CD4-positive, alpha-beta T cell treated with Interferon alpha-2 for 1 hour (primary cell): Measurements from ENCODE around the gene BUB3.

Experiments used
- DNase-seq, 2 donors: peaks; one replicate each; pipeline ENCODE4 v3.0.0-alpha.2; 2020 to 2022

Gene BUB3, protein sequence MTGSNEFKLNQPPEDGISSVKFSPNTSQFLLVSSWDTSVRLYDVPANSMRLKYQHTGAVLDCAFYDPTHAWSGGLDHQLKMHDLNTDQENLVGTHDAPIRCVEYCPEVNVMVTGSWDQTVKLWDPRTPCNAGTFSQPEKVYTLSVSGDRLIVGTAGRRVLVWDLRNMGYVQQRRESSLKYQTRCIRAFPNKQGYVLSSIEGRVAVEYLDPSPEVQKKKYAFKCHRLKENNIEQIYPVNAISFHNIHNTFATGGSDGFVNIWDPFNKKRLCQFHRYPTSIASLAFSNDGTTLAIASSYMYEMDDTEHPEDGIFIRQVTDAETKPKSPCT

DNA sequence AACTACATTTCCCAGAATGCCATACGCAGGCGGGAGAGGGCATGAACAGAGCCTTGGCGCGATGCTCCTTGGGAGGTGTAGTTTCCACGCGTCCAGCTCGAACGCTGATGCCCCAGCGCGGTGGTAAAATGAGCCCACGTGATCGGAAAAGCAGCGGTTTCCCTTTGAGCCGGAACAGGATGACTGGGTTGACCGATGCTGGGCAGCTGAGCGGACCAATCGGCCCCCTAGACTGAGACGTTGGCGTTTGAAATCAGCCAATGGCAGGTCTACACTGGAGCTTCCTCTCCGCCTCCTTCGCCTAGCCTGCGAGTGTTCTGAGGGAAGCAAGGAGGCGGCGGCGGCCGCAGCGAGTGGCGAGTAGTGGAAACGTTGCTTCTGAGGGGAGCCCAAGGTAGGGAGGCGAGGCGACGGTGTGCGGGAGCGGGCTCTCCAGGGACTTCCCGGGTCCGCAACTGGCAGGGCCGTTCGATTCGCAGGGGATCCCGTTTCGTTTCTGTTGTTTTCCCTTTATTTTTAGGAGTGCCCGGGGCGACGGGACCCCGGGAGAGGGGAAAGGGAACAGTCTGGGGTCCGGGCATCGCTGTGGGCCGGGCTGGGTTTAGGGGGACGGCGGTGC, at the start of gene BUB3:
BUB3 (plus strand) TSS at position 311 of the 619 bp plus-strand sequence. CDS start 516 bp downstream, outside the sequence.
- DNase-seq, result peak; percentile 97

DNA sequence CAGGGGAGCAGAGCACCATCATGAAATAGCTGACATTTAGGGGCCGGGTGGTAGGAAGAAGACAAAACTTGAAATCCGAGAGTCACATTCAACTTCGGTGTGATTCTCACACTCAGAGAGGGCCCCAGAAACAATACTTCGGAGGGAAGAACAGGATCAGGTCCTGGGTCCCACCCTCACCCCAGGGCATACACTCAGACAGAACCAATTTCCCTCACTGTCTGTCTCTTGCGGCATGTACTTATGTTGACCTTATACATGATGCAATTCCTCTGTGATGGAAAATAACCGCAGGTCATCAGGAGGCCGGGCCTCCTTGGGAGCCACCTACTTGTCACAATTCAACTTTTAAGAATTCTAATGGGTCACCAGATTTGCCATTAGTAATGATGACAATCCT, 44.7 kb upstream of the BUB3 start:
- no peak for DNase-seq

- no peak for DNase-seq
Measured at GRCh38 chr10:123117644-123118417, 36.4 kb upstream of the BUB3 start.

DNA sequence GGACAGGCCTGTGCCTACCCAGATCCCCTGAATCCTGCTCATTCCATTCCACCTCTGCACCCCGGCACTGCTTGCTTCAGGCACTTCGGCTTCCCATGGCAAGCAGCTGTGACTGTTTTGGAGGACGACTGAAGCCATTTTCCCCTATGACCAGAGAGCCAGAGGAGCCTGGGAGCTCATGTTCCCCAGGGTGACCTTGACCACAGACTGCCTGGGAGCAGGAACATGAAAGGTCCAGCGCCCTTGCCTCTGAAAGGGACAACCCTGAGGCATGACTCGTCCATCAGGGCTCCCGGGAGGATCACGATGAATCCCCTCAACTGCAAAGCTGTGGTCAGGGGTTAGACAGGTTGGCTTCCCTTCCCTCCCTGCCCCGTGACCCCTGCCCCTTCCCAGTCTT, 35.1 kb upstream of the BUB3 start:
- no peak for DNase-seq

- no peak for DNase-seq
Measured at GRCh38 chr10:123126246-123126645, 28.0 kb upstream of the BUB3 start.

DNA sequence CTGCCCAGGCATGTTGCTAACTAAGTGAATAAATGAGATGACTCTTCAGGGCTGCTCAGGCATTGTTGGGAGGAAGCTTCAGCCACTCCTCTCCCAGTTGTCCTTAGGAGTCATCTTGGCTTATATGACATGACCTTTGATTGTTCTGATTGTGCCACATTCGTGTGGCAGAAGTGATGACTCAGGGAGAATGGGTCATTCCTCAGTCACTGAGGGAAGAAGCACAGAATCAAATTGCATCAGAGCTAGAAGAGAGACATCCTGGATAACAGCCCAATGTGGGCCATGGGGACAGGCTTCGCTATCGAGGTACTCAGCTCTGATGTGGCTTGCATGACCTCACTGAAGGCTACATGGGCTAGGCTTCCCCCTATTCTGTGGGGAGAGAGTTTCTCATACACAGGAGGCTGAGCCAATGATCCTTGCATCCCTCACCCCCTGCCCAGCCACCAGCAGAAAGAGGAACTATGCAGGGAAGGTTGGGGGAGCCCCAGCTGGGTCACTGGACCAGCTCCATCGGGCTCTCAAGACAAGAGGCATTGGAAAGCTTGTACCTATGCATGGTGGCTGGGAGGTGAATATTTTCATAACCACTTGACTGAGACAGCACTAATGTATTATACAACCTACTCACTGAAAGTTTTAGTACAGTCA, 24.5 kb upstream of the BUB3 start:
- no peak for DNase-seq

DNA sequence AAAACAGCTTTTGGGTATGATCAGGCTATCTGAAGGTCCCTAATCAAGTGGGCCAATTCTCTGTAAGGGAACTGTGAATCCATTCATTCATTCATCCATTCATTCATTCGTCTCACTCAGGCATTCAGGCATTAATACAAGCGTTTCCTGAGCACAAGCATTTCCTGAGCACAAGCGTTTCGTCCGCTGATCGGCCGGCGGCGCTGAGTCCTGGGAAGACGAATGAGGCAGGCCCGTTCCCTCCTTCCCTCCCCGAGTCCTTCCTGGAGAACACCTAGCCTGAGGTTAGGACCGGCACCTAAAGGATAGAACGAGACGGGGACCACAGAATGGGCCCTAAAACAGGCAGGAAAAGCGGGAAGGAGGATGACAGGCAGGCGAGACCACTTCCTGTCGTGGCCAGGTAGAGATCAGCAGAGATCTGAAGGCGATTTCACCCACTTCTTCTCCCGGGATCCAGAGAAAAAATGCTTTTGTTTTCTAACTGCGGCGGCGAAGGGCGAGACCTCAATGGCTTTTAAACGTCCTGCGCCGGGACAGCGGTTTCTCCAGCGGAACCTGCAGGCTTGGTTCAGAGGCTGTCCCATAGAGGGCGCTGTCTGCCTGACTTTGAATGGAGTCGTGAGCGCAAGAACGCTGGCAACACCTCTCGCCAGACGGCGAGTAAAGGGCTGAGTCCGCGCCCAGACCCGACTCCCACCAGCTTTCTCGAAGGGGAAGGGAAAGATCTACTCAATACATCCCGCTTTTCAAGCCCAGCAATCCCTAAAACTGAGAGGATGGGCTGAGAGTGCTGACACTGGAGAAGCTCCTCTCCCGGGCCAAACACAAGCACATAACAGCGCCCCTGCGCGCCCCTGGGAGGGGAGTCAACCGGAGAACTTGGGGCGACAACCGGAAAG, 21.4 kb upstream of the BUB3 start:
- peak; percentile 78 to 86 for DNase-seq

DNA sequence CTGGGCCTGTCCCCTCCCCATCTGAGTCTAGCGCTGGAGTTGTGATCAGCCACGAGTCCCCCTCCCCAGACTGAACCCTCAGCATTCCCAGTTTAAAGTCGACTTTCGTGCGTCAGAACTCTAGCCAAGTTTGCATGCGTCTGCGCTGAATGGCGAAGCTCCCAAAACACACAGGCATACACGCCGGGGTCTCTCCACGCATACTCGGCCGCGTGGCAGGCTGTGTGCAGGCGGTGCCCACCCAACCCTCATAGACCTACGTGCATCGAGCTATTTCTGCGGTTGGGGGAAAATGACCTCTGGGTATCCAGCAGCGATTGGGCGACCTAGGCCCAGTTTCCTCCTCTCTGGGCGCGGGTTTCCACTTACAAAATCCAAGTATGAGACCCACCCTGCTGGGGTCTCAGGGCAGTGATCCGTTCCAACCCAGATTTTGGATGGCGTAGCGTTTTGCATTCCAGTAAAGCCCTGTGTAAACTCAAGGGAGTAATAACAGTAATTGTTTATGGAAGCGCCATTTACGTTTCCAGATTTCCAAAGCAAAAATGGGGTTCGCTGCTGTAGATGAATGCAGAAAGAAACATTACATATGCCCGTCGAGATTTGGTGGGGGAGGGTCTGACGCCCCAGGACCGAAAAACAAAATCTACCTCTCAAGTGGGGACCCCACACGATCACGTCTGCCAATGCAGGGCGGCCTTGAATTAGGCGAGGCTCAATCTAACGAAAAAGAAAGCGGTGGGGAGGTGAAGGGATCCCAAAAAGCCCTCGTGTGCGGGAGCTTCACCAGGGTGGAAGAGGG, 20.5 kb upstream of the BUB3 start:
- DNase-seq, result no peak

GRCh38 chr10:123134343-123134914, 19.8 kb upstream of the BUB3 start:
- DNase-seq, result no peak

DNA sequence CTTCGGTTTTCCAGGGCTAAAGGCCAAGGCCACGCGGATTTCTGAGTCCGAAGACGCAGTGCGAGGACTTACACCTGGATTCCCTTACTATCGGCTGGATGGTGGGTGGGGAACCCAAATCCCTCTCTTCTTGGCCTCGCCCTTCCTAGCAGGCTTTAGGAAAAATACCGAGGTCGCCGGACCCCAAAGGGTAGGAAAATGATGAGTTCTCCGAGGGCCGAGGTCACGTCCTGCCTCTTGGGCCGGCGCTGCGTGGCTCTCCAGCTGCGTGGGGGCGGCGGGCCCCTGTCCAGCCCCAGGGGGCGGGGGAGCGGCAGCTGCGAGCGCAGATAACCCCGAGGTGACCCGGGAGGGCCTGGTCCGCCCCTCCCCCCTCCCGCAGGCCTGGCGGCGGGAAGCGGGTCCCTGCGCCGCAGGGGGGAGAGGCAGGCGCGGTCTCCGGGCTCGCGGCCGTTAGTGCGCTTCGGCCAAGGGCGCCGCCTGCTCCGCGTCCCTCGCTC, 19.2 kb upstream of the BUB3 start:
- DNase-seq, result no peak

- DNase-seq, result peak in 1 of 2 donors; percentile 50
Measured at GRCh38 chr10:123135415-123136141, 18.6 kb upstream of the BUB3 start, which contains the start of gene HMX3. TSS of gene HMX3 (plus strand) at chr10:123135970. CDS start at chr10:123136051, 81 bp downstream.

GRCh38 chr10:123136221-123136805, 17.9 kb upstream of the BUB3 start:
- no peak for DNase-seq

DNA sequence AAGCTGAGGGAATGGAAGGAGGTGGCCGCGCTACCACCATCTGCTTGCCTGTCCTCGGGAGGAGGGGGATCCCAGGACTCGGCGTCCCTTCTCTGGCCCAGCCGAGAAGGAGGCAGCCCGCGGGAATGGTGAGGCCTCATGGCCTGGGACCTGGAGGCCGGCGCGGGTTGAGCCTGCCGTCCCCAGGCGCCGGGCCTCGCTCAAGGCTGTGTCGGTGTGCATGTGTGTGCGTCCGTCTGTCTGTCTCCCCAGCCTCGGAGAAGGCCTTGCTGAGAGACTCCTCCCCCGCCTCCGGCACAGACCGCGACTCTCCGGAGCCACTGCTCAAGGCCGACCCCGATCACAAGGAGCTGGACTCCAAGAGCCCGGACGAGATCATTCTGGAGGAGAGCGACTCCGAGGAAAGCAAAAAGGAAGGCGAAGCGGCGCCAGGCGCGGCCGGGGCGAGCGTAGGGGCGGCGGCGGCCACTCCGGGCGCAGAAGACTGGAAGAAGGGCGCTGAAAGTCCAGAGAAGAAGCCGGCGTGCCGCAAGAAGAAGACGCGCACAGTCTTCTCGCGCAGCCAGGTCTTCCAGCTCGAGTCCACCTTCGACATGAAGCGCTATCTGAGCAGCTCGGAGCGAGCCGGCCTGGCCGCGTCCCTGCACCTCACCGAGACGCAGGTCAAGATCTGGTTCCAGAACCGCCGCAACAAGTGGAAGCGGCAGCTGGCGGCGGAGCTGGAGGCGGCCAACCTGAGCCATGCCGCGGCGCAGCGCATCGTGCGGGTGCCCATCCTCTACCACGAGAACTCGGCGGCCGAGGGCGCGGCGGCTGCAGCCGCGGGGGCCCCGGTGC, 17.2 kb upstream of the BUB3 start:
- no peak for DNase-seq

DNA sequence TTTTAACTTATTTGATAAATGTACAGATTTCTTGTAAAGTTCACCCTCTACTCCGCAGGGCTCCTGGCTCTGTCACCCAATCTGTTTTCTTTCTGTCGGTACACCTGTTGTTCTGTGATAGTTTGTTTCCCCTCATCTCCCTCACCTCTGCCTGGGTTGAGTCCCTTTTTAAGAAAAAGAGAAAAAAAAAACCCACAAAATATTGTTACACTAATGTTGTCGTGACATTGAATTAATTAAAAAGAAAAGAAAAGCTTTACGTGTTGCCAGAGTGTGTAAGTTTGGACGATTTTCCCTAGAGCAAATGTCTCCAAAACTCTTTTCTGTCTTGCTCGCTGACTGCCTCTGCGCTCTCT, 15.1 kb upstream of the BUB3 start:
- no peak for DNase-seq

GRCh38 chr10:123139521-123140163, 14.6 kb upstream of the BUB3 start:
- DNase-seq, result no peak

GRCh38 chr10:123140164-123140982, 13.8 kb upstream of the BUB3 start:
- no peak for DNase-seq

GRCh38 chr10:123140983-123141390, 13.2 kb upstream of the BUB3 start:
- no peak for DNase-seq
